ENCODE results near the gene NEK4.

The NEK4 gene

DNA sequence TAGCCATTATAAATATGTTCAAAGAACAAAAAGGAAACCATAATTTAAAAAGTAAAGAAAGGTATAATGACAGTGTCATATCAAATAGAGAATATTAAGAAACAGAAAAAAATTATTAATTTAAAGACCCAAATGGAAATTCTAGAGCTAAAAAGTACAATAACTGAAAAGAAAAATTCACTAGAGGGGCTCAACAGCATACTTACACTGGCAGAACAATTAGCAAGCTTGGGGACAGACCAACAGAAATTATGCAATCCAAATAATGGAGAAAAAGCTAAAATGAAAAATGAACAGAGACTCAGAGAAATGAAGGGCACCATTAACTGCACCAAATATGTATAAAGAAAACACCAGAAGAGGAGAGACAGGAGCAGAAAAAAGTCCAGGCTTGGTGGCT lies 51.1 kb downstream of the NEK4 start:
- no peak for TF ChIP-seq ZNF24 (tag by site-specific recombination; IDR thresholded peaks at IDR 0.05)
- TF ChIP-seq ZNF302 (tag by site-specific recombination; IDR thresholded peaks at IDR 0.05; ENCODE audit: low read depth) = no peak
- TF ChIP-seq ZNF354C (tag by site-specific recombination; IDR thresholded peaks at IDR 0.05; ENCODE audit: borderline replicate concordance, low read depth) = no peak
- TF ChIP-seq ZNF169 (tag by site-specific recombination; IDR thresholded peaks at IDR 0.05) = no peak
- TF ChIP-seq, protein P1, sequence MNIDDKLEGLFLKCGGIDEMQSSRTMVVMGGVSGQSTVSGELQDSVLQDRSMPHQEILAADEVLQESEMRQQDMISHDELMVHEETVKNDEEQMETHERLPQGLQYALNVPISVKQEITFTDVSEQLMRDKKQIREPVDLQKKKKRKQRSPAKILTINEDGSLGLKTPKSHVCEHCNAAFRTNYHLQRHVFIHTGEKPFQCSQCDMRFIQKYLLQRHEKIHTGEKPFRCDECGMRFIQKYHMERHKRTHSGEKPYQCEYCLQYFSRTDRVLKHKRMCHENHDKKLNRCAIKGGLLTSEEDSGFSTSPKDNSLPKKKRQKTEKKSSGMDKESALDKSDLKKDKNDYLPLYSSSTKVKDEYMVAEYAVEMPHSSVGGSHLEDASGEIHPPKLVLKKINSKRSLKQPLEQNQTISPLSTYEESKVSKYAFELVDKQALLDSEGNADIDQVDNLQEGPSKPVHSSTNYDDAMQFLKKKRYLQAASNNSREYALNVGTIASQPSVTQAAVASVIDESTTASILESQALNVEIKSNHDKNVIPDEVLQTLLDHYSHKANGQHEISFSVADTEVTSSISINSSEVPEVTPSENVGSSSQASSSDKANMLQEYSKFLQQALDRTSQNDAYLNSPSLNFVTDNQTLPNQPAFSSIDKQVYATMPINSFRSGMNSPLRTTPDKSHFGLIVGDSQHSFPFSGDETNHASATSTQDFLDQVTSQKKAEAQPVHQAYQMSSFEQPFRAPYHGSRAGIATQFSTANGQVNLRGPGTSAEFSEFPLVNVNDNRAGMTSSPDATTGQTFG (tag by site-specific recombination; IDR thresholded peaks at IDR 0.05; ENCODE audit: borderline replicate concordance) = no peak
- TF ChIP-seq ZNF214 (tag by site-specific recombination; IDR thresholded peaks at IDR 0.05; ENCODE audit: borderline replicate concordance) = no peak
- TF ChIP-seq, protein P2, sequence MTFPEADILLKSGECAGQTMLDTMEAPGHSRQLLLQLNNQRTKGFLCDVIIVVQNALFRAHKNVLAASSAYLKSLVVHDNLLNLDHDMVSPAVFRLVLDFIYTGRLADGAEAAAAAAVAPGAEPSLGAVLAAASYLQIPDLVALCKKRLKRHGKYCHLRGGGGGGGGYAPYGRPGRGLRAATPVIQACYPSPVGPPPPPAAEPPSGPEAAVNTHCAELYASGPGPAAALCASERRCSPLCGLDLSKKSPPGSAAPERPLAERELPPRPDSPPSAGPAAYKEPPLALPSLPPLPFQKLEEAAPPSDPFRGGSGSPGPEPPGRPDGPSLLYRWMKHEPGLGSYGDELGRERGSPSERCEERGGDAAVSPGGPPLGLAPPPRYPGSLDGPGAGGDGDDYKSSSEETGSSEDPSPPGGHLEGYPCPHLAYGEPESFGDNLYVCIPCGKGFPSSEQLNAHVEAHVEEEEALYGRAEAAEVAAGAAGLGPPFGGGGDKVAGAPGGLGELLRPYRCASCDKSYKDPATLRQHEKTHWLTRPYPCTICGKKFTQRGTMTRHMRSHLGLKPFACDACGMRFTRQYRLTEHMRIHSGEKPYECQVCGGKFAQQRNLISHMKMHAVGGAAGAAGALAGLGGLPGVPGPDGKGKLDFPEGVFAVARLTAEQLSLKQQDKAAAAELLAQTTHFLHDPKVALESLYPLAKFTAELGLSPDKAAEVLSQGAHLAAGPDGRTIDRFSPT (tag by site-specific recombination; IDR thresholded peaks at IDR 0.05) = no peak
- TF ChIP-seq GLI2 (tag by site-specific recombination; IDR thresholded peaks at IDR 0.05; ENCODE audit: borderline replicate concordance, low read depth) = no peak
- no peak for TF ChIP-seq ZFP37 (tag by site-specific recombination; IDR thresholded peaks at IDR 0.05)
- no peak for TF ChIP-seq OSR2 (tag by site-specific recombination; IDR thresholded peaks at IDR 0.05)
- no peak for TF ChIP-seq ZNF501 (tag by site-specific recombination; IDR thresholded peaks at IDR 0.05)
- TF ChIP-seq ZNF658 (tag by site-specific recombination; IDR thresholded peaks at IDR 0.05) = no peak
- no peak for TF ChIP-seq ZFP3 (tag by site-specific recombination; IDR thresholded peaks at IDR 0.05; ENCODE audit: low read depth)
- no peak for TF ChIP-seq ZNF560 (tag by site-specific recombination; IDR thresholded peaks at IDR 0.05; ENCODE audit: borderline replicate concordance)
- TF ChIP-seq ZNF223 (tag by site-specific recombination; IDR thresholded peaks at IDR 0.05) = no peak
- TF ChIP-seq SALL2 (tag by site-specific recombination; IDR thresholded peaks at IDR 0.05; ENCODE audit: borderline replicate concordance) = no peak
- no peak for TF ChIP-seq ZBTB48 (tag by site-specific recombination; IDR thresholded peaks at IDR 0.05)
- H3K27ac ChIP-seq (ENCODE audit: extremely low read depth, low read depth, low read length) = no peak overlapping the region
- peaks cover 0 to 29% of the 10 kb centered on the region in 2 experiments; a peak in 2 of 3 replicates for H3K36me3 ChIP-seq (ENCODE audit: control insufficient read depth in 2 of 2, insufficient read depth in 1 of 2, low read length in 2 of 2)
- H3K9me3 ChIP-seq (ENCODE audit: control insufficient read depth, insufficient read depth, low read depth, low read length) = no peaks in the 10 kb centered on the region
- CTCF ChIA-PET = interaction anchor here (0.7 kb wide), 1 partner anchor 52 kb away, joined by 3 read pairs; no protein-coding TSS in a partner anchor
- POLR2A ChIA-PET = no interaction called here
- no peak overlapping the region for H3K4me3 ChIP-seq (ENCODE audit: low read depth, low read length)
- H3K4me1 ChIP-seq (ENCODE audit: control insufficient read depth, insufficient read depth, low read length) = no peaks in the 10 kb centered on the region

DNA sequence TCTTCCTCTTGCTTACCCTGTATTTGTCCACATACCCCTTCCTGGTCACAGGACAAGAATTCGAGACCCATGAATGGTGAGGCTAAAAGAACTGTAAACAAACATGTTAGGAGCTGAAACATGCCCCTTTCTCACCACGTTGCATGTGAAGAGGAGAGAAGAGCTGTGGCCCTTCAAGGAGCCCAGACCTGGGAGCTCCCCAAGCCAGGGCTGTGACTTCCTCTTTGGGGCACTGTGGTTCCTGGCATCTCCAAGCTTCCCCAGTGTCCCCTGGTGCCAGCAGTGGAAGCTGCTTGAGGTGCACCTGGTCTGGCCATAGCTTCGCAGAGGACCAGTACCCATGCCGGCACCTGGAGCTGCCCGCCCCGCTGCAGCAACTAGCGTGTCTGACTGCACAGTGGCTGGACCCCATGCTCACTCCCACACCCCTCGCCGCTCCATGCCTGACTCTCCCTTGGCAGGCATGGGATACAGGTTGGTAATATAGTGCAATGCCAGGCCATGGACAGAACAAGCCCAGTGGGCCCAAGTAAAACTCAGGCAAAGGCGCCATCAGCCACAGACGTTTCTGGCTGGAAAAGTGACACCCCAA lies 54.9 kb downstream of the NEK4 start:
- H3K9me3 ChIP-seq (ENCODE audit: control insufficient read depth, insufficient read depth, low read depth, low read length) = no peaks in the 10 kb centered on the region
- no peaks in the 10 kb centered on the region for H3K4me1 ChIP-seq (ENCODE audit: control insufficient read depth, insufficient read depth, low read length)
- H3K27ac ChIP-seq (ENCODE audit: extremely low read depth, low read depth, low read length) = no peak overlapping the region
- H3K36me3 ChIP-seq (ENCODE audit: control insufficient read depth in 2 of 2, insufficient read depth in 1 of 2, low read length in 2 of 2) = peaks cover 0 to 32% of the 10 kb centered on the region in 2 experiments; a peak in 2 of 3 replicates
- ChIA-PET POLR2A (no interaction called here), CTCF (no interaction called here)
- H3K4me3 ChIP-seq (ENCODE audit: low read depth, low read length) = no peak overlapping the region
- TF ChIP-seq, protein P3, sequence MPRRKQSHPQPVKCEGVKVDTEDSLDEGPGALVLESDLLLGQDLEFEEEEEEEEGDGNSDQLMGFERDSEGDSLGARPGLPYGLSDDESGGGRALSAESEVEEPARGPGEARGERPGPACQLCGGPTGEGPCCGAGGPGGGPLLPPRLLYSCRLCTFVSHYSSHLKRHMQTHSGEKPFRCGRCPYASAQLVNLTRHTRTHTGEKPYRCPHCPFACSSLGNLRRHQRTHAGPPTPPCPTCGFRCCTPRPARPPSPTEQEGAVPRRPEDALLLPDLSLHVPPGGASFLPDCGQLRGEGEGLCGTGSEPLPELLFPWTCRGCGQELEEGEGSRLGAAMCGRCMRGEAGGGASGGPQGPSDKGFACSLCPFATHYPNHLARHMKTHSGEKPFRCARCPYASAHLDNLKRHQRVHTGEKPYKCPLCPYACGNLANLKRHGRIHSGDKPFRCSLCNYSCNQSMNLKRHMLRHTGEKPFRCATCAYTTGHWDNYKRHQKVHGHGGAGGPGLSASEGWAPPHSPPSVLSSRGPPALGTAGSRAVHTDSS (tag by site-specific recombination; IDR thresholded peaks at IDR 0.05) = no peak
- no peak for TF ChIP-seq ZNF654 (tag by site-specific recombination; IDR thresholded peaks at IDR 0.05; ENCODE audit: low read depth)
- TF ChIP-seq ZNF558 (tag by site-specific recombination; IDR thresholded peaks at IDR 0.05) = no peak
- TF ChIP-seq ZNF202 (tag by site-specific recombination; IDR thresholded peaks at IDR 0.05; ENCODE audit: borderline replicate concordance) = no peak
- no peak for TF ChIP-seq ZNF658 (tag by site-specific recombination; IDR thresholded peaks at IDR 0.05)
- no peak for TF ChIP-seq SETDB1 (IDR thresholded peaks at IDR 0.05; ENCODE audit: insufficient read length, low read length)
- no peak for TF ChIP-seq ZNF600 (tag by site-specific recombination; IDR thresholded peaks at IDR 0.05)
- TF ChIP-seq ZNF48 (tag by site-specific recombination; IDR thresholded peaks at IDR 0.05) = no peak
- TF ChIP-seq ZNF837 (tag by site-specific recombination; IDR thresholded peaks at IDR 0.05) = no peak
- TF ChIP-seq ZBTB17 (tag by site-specific recombination; IDR thresholded peaks at IDR 0.05) = no peak
- no peak for TF ChIP-seq ZNF571 (tag by site-specific recombination; IDR thresholded peaks at IDR 0.05)
- TF ChIP-seq ZNF311 (tag by site-specific recombination; IDR thresholded peaks at IDR 0.05; ENCODE audit: borderline replicate concordance) = no peak
- TF ChIP-seq ZBTB7A (tag by site-specific recombination; IDR thresholded peaks at IDR 0.05; ENCODE audit: low read depth) = no peak
- TF ChIP-seq ZNF76 (tag by site-specific recombination; IDR thresholded peaks at IDR 0.05; ENCODE audit: borderline replicate concordance, low read depth) = no peak
